Measurements from ENCODE around the gene RHEX. TPM values are rescaled to one million over a fixed set of nuclear protein-coding genes. Genes with fewer than 3 reads are reported as not detected.

RHEX gene
- total RNA-seq, 2 experiments from 2014 or later: not detected

- intact Hi-C loops (cut with micrococcal nuclease): no loop called here
- Mint-ChIP-seq H3K9me3 (no peaks in the 10 kb centered on the region), H3K4me1 (ENCODE audit: low read depth) (peaks cover 21% of the 10 kb centered on the region), H3K27ac (no peak overlapping the region), H3K36me3 (no peaks in the 10 kb centered on the region), H3K27me3 (peaks cover 2% of the 10 kb centered on the region), H3K4me3 (no peak overlapping the region)
- no peak for DNase-seq
- ChIA-PET POLR2A (no interaction called here), CTCF (interaction anchor here (15.2 kb wide), 1 partner anchor 72 kb away, joined by 298 read pairs; no protein-coding TSS in a partner anchor)
Measured at GRCh38 chr1:206035027-206035426, 17.9 kb upstream of the RHEX start.

GRCh38 chr1:206036663-206037455, 16.1 kb upstream of the RHEX start:
- H3K4me3 Mint-ChIP-seq: no peak overlapping the region
- H3K27me3 Mint-ChIP-seq: peaks cover 2% of the 10 kb centered on the region
- no peak overlapping the region for H3K27ac Mint-ChIP-seq
- no peaks in the 10 kb centered on the region for H3K9me3 Mint-ChIP-seq
- no peak for DNase-seq
- POLR2A ChIA-PET: interaction anchor here (0.5 kb wide), 1 partner anchor 56 kb away, joined by 3 read pairs; no protein-coding TSS in a partner anchor
- H3K36me3 Mint-ChIP-seq: no peaks in the 10 kb centered on the region
- H3K4me1 Mint-ChIP-seq (ENCODE audit: low read depth): peaks cover 18% of the 10 kb centered on the region
- CTCF ChIA-PET: interaction anchor here (15.2 kb wide), 1 partner anchor 70 kb away, joined by 298 read pairs; no protein-coding TSS in a partner anchor
- intact Hi-C loops (cut with micrococcal nuclease): loop anchor here (2.0 kb wide), 1 partner anchor 14 kb away; no protein-coding TSS in a partner anchor

GRCh38 chr1:206037581-206037980, 15.4 kb upstream of the RHEX start:
- ChIA-PET CTCF (interaction anchor here (0.7 to 15.2 kb wide), 3 partner anchors 8 to 69 kb away, joined by 3 to 298 read pairs (median 5); no protein-coding TSS in a partner anchor), POLR2A (interaction anchor here (0.5 kb wide), 1 partner anchor 55 kb away, joined by 3 read pairs; no protein-coding TSS in a partner anchor)
- intact Hi-C loops (cut with micrococcal nuclease): loop anchor here (2.0 kb wide), 1 partner anchor 13 kb away; no protein-coding TSS in a partner anchor
- no peaks in the 10 kb centered on the region for H3K9me3 Mint-ChIP-seq
- H3K36me3 Mint-ChIP-seq: no peaks in the 10 kb centered on the region
- H3K27ac Mint-ChIP-seq: no peak overlapping the region
- DNase-seq: no peak
- no peak overlapping the region for H3K4me3 Mint-ChIP-seq
- peaks cover 2% of the 10 kb centered on the region for H3K27me3 Mint-ChIP-seq
- H3K4me1 Mint-ChIP-seq (ENCODE audit: low read depth): peaks cover 18% of the 10 kb centered on the region

- Mint-ChIP-seq H3K4me3 (no peak overlapping the region), H3K9me3 (no peaks in the 10 kb centered on the region), H3K36me3 (no peaks in the 10 kb centered on the region), H3K27ac (no peak overlapping the region), H3K27me3 (peaks cover 2% of the 10 kb centered on the region), H3K4me1 (ENCODE audit: low read depth) (peaks cover 18% of the 10 kb centered on the region)
- no peak for DNase-seq
- CTCF ChIA-PET: interaction anchor here (0.7 to 15.2 kb wide), 5 partner anchors 9 to 248 kb away, joined by 3 to 298 read pairs (median 5); no protein-coding TSS in a partner anchor
- POLR2A ChIA-PET: no interaction called here
- intact Hi-C loops (cut with micrococcal nuclease): no loop called here
Measured at GRCh38 chr1:206039046-206039973, 13.7 kb upstream of the RHEX start.

GRCh38 chr1:206040328-206040727, 12.6 kb upstream of the RHEX start:
- no peak overlapping the region for H3K27ac Mint-ChIP-seq
- intact Hi-C loops (cut with micrococcal nuclease): no loop called here
- CTCF ChIA-PET: interaction anchor here (1.1 to 1.3 kb wide), 2 partner anchors 10 to 63 kb away, joined by 3 to 6 read pairs; no protein-coding TSS in a partner anchor

GRCh38 chr1:206041640-206042039, 11.3 kb upstream of the RHEX start:
- POLR2A ChIA-PET: no interaction called here
- H3K27me3 Mint-ChIP-seq: peaks cover 2% of the 10 kb centered on the region
- H3K4me3 Mint-ChIP-seq: no peak overlapping the region
- peaks cover 13% of the 10 kb centered on the region for H3K4me1 Mint-ChIP-seq (ENCODE audit: low read depth)
- H3K36me3 Mint-ChIP-seq: no peaks in the 10 kb centered on the region
- no peak for DNase-seq
- intact Hi-C loops (cut with micrococcal nuclease): no loop called here
- CTCF ChIA-PET: no interaction called here
- no peaks in the 10 kb centered on the region for H3K9me3 Mint-ChIP-seq
- H3K27ac Mint-ChIP-seq: no peak overlapping the region

More at GRCh38 chr1:206040328-206040727, 12.6 kb upstream of the RHEX start:
- Mint-ChIP-seq H3K9me3 (no peaks in the 10 kb centered on the region), H3K27me3 (peaks cover 2% of the 10 kb centered on the region), H3K4me1 (ENCODE audit: low read depth) (peaks cover 15% of the 10 kb centered on the region), H3K36me3 (no peaks in the 10 kb centered on the region), H3K4me3 (no peak overlapping the region)
- no peak for DNase-seq
- POLR2A ChIA-PET: no interaction called here

- Mint-ChIP-seq H3K4me3 (no peak overlapping the region), H3K4me1 (ENCODE audit: low read depth) (peaks cover 25% of the 10 kb centered on the region), H3K27me3 (no peaks in the 10 kb centered on the region), H3K36me3 (no peaks in the 10 kb centered on the region), H3K27ac (no peak overlapping the region), H3K9me3 (no peaks in the 10 kb centered on the region)
- ChIA-PET POLR2A (no interaction called here), CTCF (interaction anchor here (0.6 to 2.9 kb wide), 3 partner anchors 9 to 17 kb away, joined by 3 to 20 read pairs (median 10); no protein-coding TSS in a partner anchor)
- DNase-seq: no peak
- intact Hi-C loops (cut with micrococcal nuclease): no loop called here
Measured at GRCh38 chr1:206047271-206047670, 5.7 kb upstream of the RHEX start.

- H3K9me3 Mint-ChIP-seq: no peaks in the 10 kb centered on the region
- H3K36me3 Mint-ChIP-seq: no peaks in the 10 kb centered on the region
- intact Hi-C loops (cut with micrococcal nuclease): no loop called here
- CTCF ChIA-PET: interaction anchor here (2.2 kb wide), 1 partner anchor 18 kb away, joined by 10 read pairs; no protein-coding TSS in a partner anchor
- no peak overlapping the region for H3K4me3 Mint-ChIP-seq
- POLR2A ChIA-PET: no interaction called here
- no peaks in the 10 kb centered on the region for H3K27me3 Mint-ChIP-seq
- no peak for DNase-seq
- H3K27ac Mint-ChIP-seq: no peak overlapping the region
- peaks cover 36% of the 10 kb centered on the region for H3K4me1 Mint-ChIP-seq (ENCODE audit: low read depth)
Measured at GRCh38 chr1:206048582-206048981, 4.4 kb upstream of the RHEX start.

GRCh38 chr1:206049293-206049692, 3.7 kb upstream of the RHEX start:
- H3K4me1 Mint-ChIP-seq (ENCODE audit: low read depth): peaks cover 37% of the 10 kb centered on the region
- H3K27ac Mint-ChIP-seq: no peak overlapping the region
- intact Hi-C loops (cut with micrococcal nuclease): no loop called here
- no peaks in the 10 kb centered on the region for H3K36me3 Mint-ChIP-seq
- H3K27me3 Mint-ChIP-seq: no peaks in the 10 kb centered on the region
- H3K9me3 Mint-ChIP-seq: no peaks in the 10 kb centered on the region
- no peak overlapping the region for H3K4me3 Mint-ChIP-seq
- ChIA-PET POLR2A (no interaction called here), CTCF (interaction anchor here (2.2 kb wide), 1 partner anchor 19 kb away, joined by 10 read pairs; no protein-coding TSS in a partner anchor)
- no peak for DNase-seq

- Mint-ChIP-seq H3K36me3 (no peaks in the 10 kb centered on the region), H3K9me3 (no peaks in the 10 kb centered on the region), H3K4me3 (no peak overlapping the region), H3K4me1 (ENCODE audit: low read depth) (peaks cover 37% of the 10 kb centered on the region), H3K27ac (no peak overlapping the region), H3K27me3 (no peaks in the 10 kb centered on the region)
- intact Hi-C loops (cut with micrococcal nuclease): loop anchor here (2.0 kb wide), 1 partner anchor 13 kb away; no protein-coding TSS in a partner anchor
- ChIA-PET CTCF (interaction anchor here (1.1 to 1.6 kb wide), 2 partner anchors 20 to 56 kb away, joined by 4 to 7 read pairs; no protein-coding TSS in a partner anchor), POLR2A (no interaction called here)
- no peak for DNase-seq
Measured at GRCh38 chr1:206049919-206050600, 2.9 kb upstream of the RHEX start.

- intact Hi-C loops (cut with micrococcal nuclease): loop anchor here (2.0 kb wide), 1 partner anchor 14 kb away; no protein-coding TSS in a partner anchor
- CTCF ChIA-PET: interaction anchor here (1.1 to 1.6 kb wide), 2 partner anchors 21 to 55 kb away, joined by 4 to 7 read pairs; no protein-coding TSS in a partner anchor
Measured at GRCh38 chr1:206050655-206051235, 2.2 kb upstream of the RHEX start.

More at GRCh38 chr1:206050655-206051235, 2.2 kb upstream of the RHEX start:
- H3K4me1 Mint-ChIP-seq (ENCODE audit: low read depth): peaks cover 37% of the 10 kb centered on the region
- no peaks in the 10 kb centered on the region for H3K9me3 Mint-ChIP-seq
- DNase-seq: peak; percentile 76
- POLR2A ChIA-PET: no interaction called here
- no peaks in the 10 kb centered on the region for H3K36me3 Mint-ChIP-seq
- no peaks in the 10 kb centered on the region for H3K27me3 Mint-ChIP-seq
- H3K4me3 Mint-ChIP-seq: no peak overlapping the region
- peak overlapping the region; percentile 57 for H3K27ac Mint-ChIP-seq
